NCI-H2196 (cell line): ENCODE data around the gene LATS2.

Experiments
- DNase-seq: peaks from one replicate; lab custom pipeline; 2025; ENCODE audit not compliant: unreplicated experiment; lab: John Stamatoyannopoulos, UW

The LATS2 gene

GRCh38 chr13:20994441-20994821 lies 67.0 kb downstream of the LATS2 start:
- DNase-seq: no peak

- no peak for DNase-seq
Measured at GRCh38 chr13:20993661-20994440, 67.5 kb downstream of the LATS2 start.

- DNase-seq: no peak
Measured at GRCh38 chr13:20993211-20993610, 68.2 kb downstream of the LATS2 start.

- DNase-seq: no peak
Measured at GRCh38 chr13:20991741-20992520, 69.5 kb downstream of the LATS2 start.

GRCh38 chr13:20990910-20991525 lies 70.4 kb downstream of the LATS2 start:
- DNase-seq: no peak

- no peak for DNase-seq
Measured at GRCh38 chr13:20989656-20990321, 71.6 kb downstream of the LATS2 start.

GRCh38 chr13:20988909-20989655 lies 72.3 kb downstream of the LATS2 start:
- no peak for DNase-seq

- DNase-seq: no peak
Measured at GRCh38 chr13:20988033-20988908, 73.1 kb downstream of the LATS2 start.

- DNase-seq: no peak
Measured at GRCh38 chr13:20987599-20987998, 73.8 kb downstream of the LATS2 start.

GRCh38 chr13:20984879-20985278 lies 76.5 kb downstream of the LATS2 start:
- no peak for DNase-seq

GRCh38 chr13:20983386-20983785 lies 78.0 kb downstream of the LATS2 start:
- no peak for DNase-seq

- DNase-seq: no peak
Measured at GRCh38 chr13:20981370-20982095, 79.9 kb downstream of the LATS2 start.

GRCh38 chr13:20980899-20981298 lies 80.5 kb downstream of the LATS2 start:
- no peak for DNase-seq

GRCh38 chr13:20980430-20980829 lies 81.0 kb downstream of the LATS2 start:
- no peak for DNase-seq

GRCh38 chr13:20977394-20977793 lies 84.0 kb downstream of the LATS2 start:
- DNase-seq: no peak

- no peak for DNase-seq
Measured at GRCh38 chr13:20974981-20975585, 86.3 kb downstream of the LATS2 start.

- no peak for DNase-seq
Measured at GRCh38 chr13:20973886-20974425, 87.4 kb downstream of the LATS2 start.

- no peak for DNase-seq
Measured at GRCh38 chr13:20972731-20973130, 88.7 kb downstream of the LATS2 start.
